K562 (cell line): ENCODE results near the gene RPL38. TPM values are rescaled to one million over a fixed set of nuclear protein-coding genes. Genes with fewer than 3 reads are reported as not detected.

Experiments
- ATAC-seq: fragments of 200-7000 bp; cut with Tn5 transposase; 3 replicates; pipeline ENCODE4 v1.9.1; 2020; ENCODE audit warnings: moderate library complexity
- BruUV-seq: library from RNA; stranded (reverse); fragments of 400-500 nt; replicated peaks from 2 replicates; lab custom pipeline; 2021; lab: Mats Ljungman, UMichigan
- CTCF ChIA-PET: fragments of 300-600 bp; formaldehyde crosslinking; extraction: SDS; loops from one replicate; lab custom pipeline; 2021; ENCODE audit warnings: low intra/inter-chr PET ratio; lab: Yijun Ruan, JAX
- POLR2A ChIA-PET: fragments of 300-600, 350-650 bp; sonication (Branson Sonifier 250); formaldehyde crosslinking; extraction: SDS; loops from one replicate; lab custom pipeline; 2021; ENCODE audit warnings: antibody characterized with exemption, inconsistent platforms; lab: Yijun Ruan, JAX
- DNase-seq, 4 experiments: peaks; one replicate each; pipeline versions ENCODE4 v3.0.0 to v3.0.0-alpha.2; 2011 to 2018; ENCODE audit warnings: low spot score in 3 of 4, mixed read lengths in 3 of 4; ENCODE audit errors: extremely low read depth in 1 of 4
- FAIRE-seq: peaks from 2 replicates; lab custom pipeline; 2011; peaks lifted over from hg19 to GRCh38; lab: Jason Lieb, UNC
- H2AFZ ChIP-seq: 2 replicates; pipeline ENCODE4 v1.6.0; 2011; ENCODE audit warnings: low read depth, low read length, control low read depth, inconsistent platforms
- H3K27ac ChIP-seq: fragments of 200-600 bp; 3 replicates; pipeline ENCODE4 v1.8.0; 2011; ENCODE audit warnings: low read depth, mild to moderate bottlenecking, control low read depth, inconsistent platforms, low read length, moderate library complexity, mixed read lengths; ENCODE audit errors: extremely low read depth
- H3K27me3 ChIP-seq, 2 experiments: fragments of 300-600 bp in 1 of 2; 2 replicates in 1 of 2; 3 replicates in 1 of 2; pipeline versions ENCODE4 v1.6.0 to v1.8.0; 2011; ENCODE audit warnings: inconsistent platforms in 2 of 2, low read length in 2 of 2, mild to moderate bottlenecking in 1 of 2, mixed read lengths in 1 of 2, moderate library complexity in 1 of 2; ENCODE audit not compliant: control insufficient read depth in 2 of 2, insufficient read depth in 2 of 2
- H3K36me3 ChIP-seq: fragments of 300-600 bp; 3 replicates; pipeline ENCODE4 v1.8.0; 2011; ENCODE audit warnings: mild to moderate bottlenecking, low read length, inconsistent platforms; ENCODE audit not compliant: control insufficient read depth, insufficient read depth
- H3K4me1 ChIP-seq, 2 experiments: fragments of 200-600 bp in 1 of 2; replicated peaks in 1 of 2; 2 replicates in 1 of 2; 3 replicates in 1 of 2; pipeline versions ENCODE4 v1.5.1 to v1.8.0; 2011; ENCODE audit warnings: inconsistent platforms in 2 of 2, low read length in 2 of 2, mild to moderate bottlenecking in 1 of 2, mixed read lengths in 1 of 2, moderate library complexity in 1 of 2; ENCODE audit not compliant: control insufficient read depth in 2 of 2, insufficient read depth in 2 of 2
- H3K4me2 ChIP-seq: 2 replicates; pipeline ENCODE4 v1.6.1; 2011; ENCODE audit warnings: low read length, control low read depth, inconsistent platforms, mixed read lengths; ENCODE audit not compliant: insufficient read depth
- H3K4me3 ChIP-seq: fragments of 200-600 bp; sonication (generic), shearing (Covaris generic); 2 replicates; pipeline ENCODE4 v1.5.1; 2016; ENCODE audit warnings: control low read depth, inconsistent platforms
- H3K79me2 ChIP-seq: fragments of 200-600 bp; 3 replicates; pipeline ENCODE4 v1.8.0; 2011; ENCODE audit warnings: low read length, inconsistent platforms; ENCODE audit not compliant: control insufficient read depth, insufficient read depth
- H3K9ac ChIP-seq, 2 experiments: 2 replicates each; pipeline versions ENCODE4 v1.6.0 to v1.6.1; 2011; ENCODE audit warnings: low read depth in 2 of 2, low read length in 2 of 2, control low read depth in 1 of 2, inconsistent platforms in 1 of 2, mild to moderate bottlenecking in 1 of 2, mixed read lengths in 1 of 2; ENCODE audit not compliant: insufficient read depth in 1 of 2
- H3K9me1 ChIP-seq: one replicate; pipeline ENCODE4 v1.6.0; 2011; ENCODE audit warnings: inconsistent platforms, mild to moderate bottlenecking, low read length, moderate library complexity; ENCODE audit not compliant: control insufficient read depth, insufficient read depth
- H3K9me3 ChIP-seq: replicated peaks from 2 replicates; pipeline ENCODE4 v1.5.1; 2011; ENCODE audit warnings: low read depth, low read length, inconsistent platforms; ENCODE audit not compliant: control insufficient read depth, insufficient read depth
- H4K20me1 ChIP-seq: replicated peaks from 2 replicates; pipeline ENCODE4 v1.6.1; 2011; ENCODE audit warnings: low read length, inconsistent platforms, mixed read lengths; ENCODE audit not compliant: control insufficient read depth, insufficient read depth
- ELF4 ChIP-seq: fragments of 450-650 bp; formaldehyde crosslinking; IDR thresholded peaks from 2 replicates; pipeline ENCODE4 v1.4.0; 2022; ENCODE audit warnings: missing genetic modification characterization
- OTX1 ChIP-seq: fragments of 450-650 bp; formaldehyde crosslinking; IDR thresholded peaks from 2 replicates; pipeline ENCODE4 v1.4.0; 2022; ENCODE audit warnings: mild to moderate bottlenecking
- PHF20 ChIP-seq: fragments of 450-650 bp; IDR thresholded peaks from 2 replicates; pipeline ENCODE4 v1.6.1; 2018; ENCODE audit not compliant: partially characterized antibody
- ZBTB26 ChIP-seq: fragments of 450-650 bp; formaldehyde crosslinking; IDR thresholded peaks from 2 replicates; pipeline ENCODE4 v1.4.0; 2022; ENCODE audit warnings: missing genetic modification characterization
- ZFP91 ChIP-seq: sonication (generic); formaldehyde crosslinking; IDR thresholded peaks from 2 replicates; pipeline ENCODE4 v1.8.0; 2022; ENCODE audit warnings: mild to moderate bottlenecking, missing genetic modification reagents
- ZNF24 ChIP-seq: fragments of 450-650 bp; IDR thresholded peaks from 2 replicates; pipeline ENCODE4 v1.6.1; 2016
- WGBS: fragments of 100-300 bp; shearing (Covaris generic); methylation state at CpG from one replicate; pipeline ENCODE4 v1.1.6; 2016; ENCODE audit warnings: low coverage, mixed read lengths; ENCODE audit not compliant: insufficient coverage; ENCODE audit errors: missing lambda C conversion rate; 5-methylcytosine and 5-hydroxymethylcytosine counted together
- in situ Hi-C: fragments of 300-500 bp; cut with MboI; formaldehyde crosslinking; loops from 4 replicates; pipeline ENCODE4 v1.15.0; 2018; ENCODE audit warnings: inconsistent platforms, mixed read lengths
- intact Hi-C: fragments of 100-400 bp; cut with micrococcal nuclease; formaldehyde crosslinking; loops from 2 replicates; pipeline ENCODE4 v1.14.2; 2022
- polyA plus RNA-seq, 8 experiments: library from polyadenylated mRNA; depleted of rRNA in 4 of 8; stranded (reverse) in 5 of 8; unstranded in 3 of 8; fragments of >200 nt; fragmentation: Nextera tagmentation in 2 of 8; fragmentation: Illumina TruSeq in 1 of 8; extraction: Ambion mirVana in 2 of 8; extraction: Trizol in 1 of 8; gene quantifications; 2 replicates each; pipeline versions ENCODE4 v1.2.1 to v1.2.3, GENCODE V29; 2011 to 2014; ENCODE audit warnings: inconsistent platforms in 1 of 8, missing spikeins in 1 of 8
- total RNA-seq, 7 experiments: library from RNA; depleted of rRNA in 6 of 7; stranded (reverse); fragments of >200 nt in 6 of 7; fragmentation: Illumina TruSeq in 2 of 7; extraction: Trizol in 2 of 7; gene quantifications; 2 replicates each; pipeline versions ENCODE4 v1.2.1 to v1.2.3, GENCODE V29; 2011 to 2021; ENCODE audit warnings: low replicate concordance in 1 of 7

The RPL38 gene
- total and polyA plus RNA-seq, 9 of the 15 experiments (the other 6 are each of a cell fraction or from before 2014, with no cell fraction given), result 1,224 to 3,864 (median 1,939) TPM

- H3K4me2 ChIP-seq, result no peak overlapping the region
- TF ChIP-seq PHF20 (peak; percentile 54), ELF4 (CRISPR knock-in tag) (peak; percentile 70), ZFP91 (no peak), OTX1 (0 out of 2 replicates have a peak, but pooled peaks have one; percentile 19), ZNF24 (no peak), ZBTB26 (CRISPR knock-in tag) (peak; percentile 65; the same call in 1 of the 2 replicates)
- ChIA-PET POLR2A (interaction anchor here (0.6 kb wide), 1 partner anchor 39 kb away, joined by 3 read pairs; no protein-coding TSS in a partner anchor), CTCF (no interaction called here)
- no TSS peak for BruUV-seq
- no peaks in the 10 kb centered on the region for H4K20me1 ChIP-seq
- no peak overlapping the region for H3K27ac ChIP-seq
- WGBS, result 38% methylated on average over 7 of the region's 8 CpGs
- no peaks in the 10 kb centered on the region for H3K9me3 ChIP-seq
- H3K79me2 ChIP-seq, result no peaks in the 10 kb centered on the region
- H3K4me1 ChIP-seq, result peaks cover 0 to 22% of the 10 kb centered on the region in 2 experiments; a peak in 2 of 5 replicates
- ATAC-seq (no peak), FAIRE-seq (peak; percentile 42), DNase-seq (no peak)
- in situ Hi-C loops, result no loop called here
- H2AFZ ChIP-seq, result no peak overlapping the region
- H3K4me3 ChIP-seq, result no peak overlapping the region
- no peak overlapping the region for H3K9ac ChIP-seq
- no peaks in the 10 kb centered on the region for H3K9me1 ChIP-seq
- no peaks in the 10 kb centered on the region for H3K36me3 ChIP-seq
- intact Hi-C loops, result no loop called here
- peaks cover 0 to 43% of the 10 kb centered on the region in 2 experiments; a peak in 3 of 5 replicates for H3K27me3 ChIP-seq
Measured at GRCh38 chr17:74251051-74251450, 47.6 kb downstream of the RPL38 start.
